DND-41 (cell line): ENCODE data around the gene SLC6A9.

Experiments
- ATAC-seq: fragments of 200-7000 bp; cut with Tn5 transposase; 3 replicates; pipeline ENCODE4 v1.9.1; 2021; ENCODE audit warnings: low read depth; ENCODE audit not compliant: insufficient read depth
- DNase-seq: peaks from one replicate; pipeline ENCODE4 v3.0.0-alpha.2; 2020
- H2AFZ ChIP-seq: 2 replicates; pipeline ENCODE4 v1.6.0; 2012; ENCODE audit warnings: low read depth, low read length
- H3K27ac ChIP-seq: 2 replicates; pipeline ENCODE4 v1.5.1; 2012; ENCODE audit warnings: low read length, inconsistent platforms
- H3K27me3 ChIP-seq: fragments of 200-600 bp; sonication (generic); 2 replicates; pipeline ENCODE4 v1.6.0; 2012; ENCODE audit warnings: low read length, mild to moderate bottlenecking, inconsistent platforms; ENCODE audit not compliant: insufficient read depth, poor library complexity
- H3K36me3 ChIP-seq: 2 replicates; pipeline ENCODE4 v1.5.1; 2012; ENCODE audit warnings: low read length, inconsistent platforms; ENCODE audit not compliant: insufficient read depth
- H3K4me1 ChIP-seq: 2 replicates; pipeline ENCODE4 v1.5.1; 2012; ENCODE audit warnings: mild to moderate bottlenecking, low read length; ENCODE audit not compliant: insufficient read depth
- H3K4me2 ChIP-seq: 2 replicates; pipeline ENCODE4 v1.6.0; 2012; ENCODE audit warnings: mild to moderate bottlenecking, moderate library complexity, low read length, inconsistent platforms; ENCODE audit not compliant: insufficient read depth
- H3K4me3 ChIP-seq, 2 experiments: fragments of 200-600 bp in 1 of 2; shearing (Covaris generic) in 1 of 2; 2 replicates each; pipeline ENCODE4 v1.5.1; 2012 to 2016; ENCODE audit warnings: inconsistent platforms in 2 of 2, low read length in 2 of 2, mild to moderate bottlenecking in 2 of 2, low read depth in 1 of 2, moderate library complexity in 1 of 2
- H3K79me2 ChIP-seq: 2 replicates; pipeline ENCODE4 v1.6.0; 2012; ENCODE audit warnings: low read length, inconsistent platforms; ENCODE audit not compliant: insufficient read depth
- H3K9ac ChIP-seq: 2 replicates; pipeline ENCODE4 v1.6.0; 2012; ENCODE audit warnings: low read depth, mild to moderate bottlenecking, inconsistent platforms, low read length, moderate library complexity
- H3K9me3 ChIP-seq: 2 replicates; pipeline ENCODE4 v1.5.1; 2012; ENCODE audit warnings: low read length, moderate library complexity, mild to moderate bottlenecking, inconsistent platforms; ENCODE audit not compliant: insufficient read depth, severe bottlenecking
- H4K20me1 ChIP-seq: 2 replicates; pipeline ENCODE4 v1.6.0; 2012; ENCODE audit warnings: low read length; ENCODE audit not compliant: insufficient read depth
- EZH2 ChIP-seq: IDR thresholded peaks from 3 replicates; pipeline ENCODE4 v1.6.1; 2012; ENCODE audit warnings: borderline replicate concordance, low read depth, mild to moderate bottlenecking, moderate library complexity, low read length, inconsistent platforms; ENCODE audit not compliant: severe bottlenecking
- TF ChIP-seq, protein P1 (sequence below): IDR thresholded peaks from 2 replicates; pipeline ENCODE4 v1.5.1; 2012; ENCODE audit warnings: borderline replicate concordance, low read length, moderate library complexity, mild to moderate bottlenecking; ENCODE audit not compliant: poor library complexity, severe bottlenecking; ENCODE audit errors: extremely low read depth

The SLC6A9 gene

DNA sequence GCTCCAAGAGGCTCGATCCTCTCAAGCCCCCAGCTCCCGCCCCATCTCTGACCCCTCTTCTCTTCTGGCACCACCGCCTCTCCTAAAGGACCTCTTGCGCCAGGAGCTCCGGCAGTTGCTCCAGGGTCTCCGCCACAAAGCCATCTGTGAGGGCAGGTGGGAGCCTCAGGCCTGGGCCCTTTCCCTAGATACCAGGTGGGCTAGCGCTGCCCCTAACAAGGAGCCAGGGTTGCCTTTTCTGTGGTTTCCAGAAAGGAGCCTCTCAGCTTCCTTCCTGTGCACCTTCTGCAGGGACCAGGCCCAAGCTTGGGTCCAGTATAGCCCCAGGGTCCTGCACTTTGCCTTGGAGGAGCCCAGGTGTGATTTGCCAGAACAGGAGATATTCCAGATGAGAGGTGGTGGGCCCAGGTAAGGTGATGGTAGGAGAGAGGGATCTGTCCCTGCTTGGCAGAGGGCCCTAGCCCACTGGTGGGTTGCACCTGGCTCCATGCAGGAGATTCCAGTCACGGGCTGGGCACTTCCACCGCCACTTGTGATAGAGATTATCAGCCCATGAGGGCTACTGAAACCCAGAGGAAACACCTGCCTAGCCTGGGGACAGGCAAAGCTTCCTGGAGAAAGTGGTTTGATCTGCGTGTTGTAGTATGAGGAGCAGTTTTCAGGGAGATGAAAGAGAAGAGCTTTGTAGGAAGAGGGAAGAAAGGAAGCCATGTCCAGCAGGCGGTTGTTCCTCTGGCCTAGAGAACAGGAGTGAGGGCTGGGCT is 38.8 kb downstream of the SLC6A9 start:
- DNase-seq (no peak), ATAC-seq (no peak)
- Histone ChIP-seq H3K4me2 (peak overlapping the region; percentile 91), H3K27ac (no peak overlapping the region), H3K4me1 (peaks cover 20% of the 10 kb centered on the region), H3K27me3 (peaks cover 9% of the 10 kb centered on the region), H3K36me3 (no peaks in the 10 kb centered on the region), H4K20me1 (peaks cover 7% of the 10 kb centered on the region; the same call in 1 of the 2 replicates), H3K79me2 (no peaks in the 10 kb centered on the region), H3K9ac (peak overlapping the region; percentile 58; the same call in 1 of the 2 replicates), H3K9me3 (no peaks in the 10 kb centered on the region), H3K4me3 (peak overlapping the region; percentile 52 to 69; a peak in 3 of 4 replicates), H2AFZ (peak overlapping the region; percentile 94)
- TF ChIP-seq, protein P1, sequence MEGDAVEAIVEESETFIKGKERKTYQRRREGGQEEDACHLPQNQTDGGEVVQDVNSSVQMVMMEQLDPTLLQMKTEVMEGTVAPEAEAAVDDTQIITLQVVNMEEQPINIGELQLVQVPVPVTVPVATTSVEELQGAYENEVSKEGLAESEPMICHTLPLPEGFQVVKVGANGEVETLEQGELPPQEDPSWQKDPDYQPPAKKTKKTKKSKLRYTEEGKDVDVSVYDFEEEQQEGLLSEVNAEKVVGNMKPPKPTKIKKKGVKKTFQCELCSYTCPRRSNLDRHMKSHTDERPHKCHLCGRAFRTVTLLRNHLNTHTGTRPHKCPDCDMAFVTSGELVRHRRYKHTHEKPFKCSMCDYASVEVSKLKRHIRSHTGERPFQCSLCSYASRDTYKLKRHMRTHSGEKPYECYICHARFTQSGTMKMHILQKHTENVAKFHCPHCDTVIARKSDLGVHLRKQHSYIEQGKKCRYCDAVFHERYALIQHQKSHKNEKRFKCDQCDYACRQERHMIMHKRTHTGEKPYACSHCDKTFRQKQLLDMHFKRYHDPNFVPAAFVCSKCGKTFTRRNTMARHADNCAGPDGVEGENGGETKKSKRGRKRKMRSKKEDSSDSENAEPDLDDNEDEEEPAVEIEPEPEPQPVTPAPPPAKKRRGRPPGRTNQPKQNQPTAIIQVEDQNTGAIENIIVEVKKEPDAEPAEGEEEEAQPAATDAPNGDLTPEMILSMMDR = no peak
- TF ChIP-seq EZH2 = no peak

DNA sequence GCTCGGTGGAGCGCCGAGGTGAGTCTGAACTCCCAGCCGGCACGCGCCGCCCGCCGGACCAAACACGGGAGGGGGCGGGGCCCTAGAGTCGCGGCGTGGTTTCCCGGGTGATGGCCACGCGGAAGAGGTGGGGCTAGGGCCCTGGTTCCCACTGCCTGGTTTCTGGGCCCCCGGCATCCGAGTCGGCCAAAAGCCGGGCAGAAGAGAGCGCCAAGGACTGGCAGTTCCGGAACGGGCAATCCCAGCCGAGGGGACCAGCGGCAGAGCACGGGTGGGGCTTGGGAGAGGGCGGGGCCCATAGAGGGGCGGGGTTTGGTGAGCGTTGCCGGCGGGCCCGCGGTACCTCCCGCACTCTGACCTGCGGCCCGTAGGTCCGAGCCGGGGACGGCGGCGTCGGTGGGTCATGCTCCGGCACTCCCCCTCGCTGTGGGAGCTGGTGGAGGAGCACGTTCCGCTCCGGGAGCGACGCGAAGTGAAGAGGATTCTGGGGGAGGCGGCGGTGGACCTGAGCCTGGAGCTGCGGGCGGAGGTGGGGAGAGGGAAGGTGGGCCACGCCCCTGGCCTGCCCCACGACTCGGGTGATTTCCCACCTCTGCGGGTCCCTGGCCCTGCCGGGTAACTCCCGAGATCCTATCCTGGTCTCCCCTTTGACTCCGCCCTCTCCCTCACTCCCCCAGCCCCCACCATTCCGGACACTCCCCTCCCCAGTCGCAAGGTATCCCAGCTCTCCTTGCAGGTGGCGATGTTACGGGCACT is 39.6 kb downstream of the SLC6A9 start, which contains the start of gene CCDC24:
TSS of gene CCDC24 (plus strand) at position 124 of the 756 bp plus-strand sequence. CDS start at position 404, 280 bp downstream.
- Histone ChIP-seq H2AFZ (peak within 1 kb of the TSS; percentile 94), H3K9ac (peak within 1 kb of the TSS; percentile 58), H3K4me2 (peak within 1 kb of the TSS; percentile 91), H3K27ac (no peak within 1 kb of the TSS), H3K36me3 (no peaks in the 10 kb centered on the region), H3K4me1 (peaks cover 20% of the 10 kb centered on the region), H3K9me3 (no peaks in the 10 kb centered on the region), H3K79me2 (no peaks in the 10 kb centered on the region), H4K20me1 (0 out of 2 replicates have a peak, but pooled peaks cover 7% of the 10 kb centered on the region), H3K27me3 (peaks cover 12% of the 10 kb centered on the region), H3K4me3 (peak within 1 kb of the TSS; percentile 52 to 69; a peak in 3 of 4 replicates)
- TF ChIP-seq, protein P1 = no peak
- TF ChIP-seq EZH2 = no peak
- ATAC-seq = peak; percentile 78
- peak; percentile 62 for DNase-seq

DNA sequence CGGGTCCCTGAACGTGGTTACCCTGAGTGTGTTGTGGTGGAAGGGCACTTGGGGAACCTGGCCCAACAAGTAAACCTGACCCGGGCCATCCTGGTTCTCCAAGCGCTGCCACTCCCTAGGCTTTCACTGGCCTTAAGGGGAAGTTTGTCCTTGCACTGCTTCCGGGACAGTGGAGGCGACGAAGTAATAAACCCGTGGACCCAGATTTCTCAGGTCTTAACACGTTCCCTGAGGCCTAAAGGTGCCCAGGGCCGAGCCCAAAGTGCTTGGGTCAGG is 40.1 kb downstream of the SLC6A9 start:
- Histone ChIP-seq H3K36me3 (no peaks in the 10 kb centered on the region), H3K4me3 (peak overlapping the region; percentile 52 to 69; a peak in 3 of 4 replicates), H3K27ac (no peak overlapping the region), H3K9me3 (no peaks in the 10 kb centered on the region), H3K4me1 (peaks cover 20% of the 10 kb centered on the region), H2AFZ (peak overlapping the region; percentile 94), H3K27me3 (peaks cover 13% of the 10 kb centered on the region), H3K9ac (peak overlapping the region; percentile 58), H3K79me2 (no peaks in the 10 kb centered on the region), H3K4me2 (peak overlapping the region; percentile 91), H4K20me1 (0 out of 2 replicates have a peak, but pooled peaks cover 7% of the 10 kb centered on the region)
- TF ChIP-seq, protein P1 = no peak
- no peak for TF ChIP-seq EZH2
- DNase-seq = no peak
- ATAC-seq = no peak
